ELF-1 (cell line): Measurements from ENCODE around the gene SIDT1.
A peak's percentile ranks its signal among the peaks of the same experiment; 100 is the strongest.

Source experiments
- DNase-seq: peaks from one replicate; pipeline ENCODE4 v3.0.0-alpha.2; 2016; ENCODE audit warnings: low read depth, low spot score

SIDT1 gene

DNA sequence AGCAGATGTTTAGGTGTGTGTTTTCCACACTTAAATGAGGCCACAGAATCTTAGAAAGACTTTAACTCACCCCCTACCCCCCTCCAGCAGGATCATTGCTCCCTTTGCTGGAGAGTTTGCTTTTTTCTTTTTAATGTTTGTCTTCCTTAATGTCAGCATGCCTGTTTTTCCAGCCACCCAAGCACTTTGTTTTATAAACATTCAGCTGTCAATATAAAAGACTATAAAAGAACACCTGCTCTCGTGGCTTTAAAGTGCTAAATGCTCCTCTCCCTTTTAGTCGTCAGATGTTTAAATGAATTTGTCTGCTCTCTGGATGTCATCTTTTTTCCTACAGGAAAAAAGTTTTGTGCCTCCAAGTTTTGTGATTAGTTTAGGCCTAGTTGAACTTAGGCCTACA is 61.7 kb downstream of the SIDT1 start:
- DNase-seq: no peak

DNA sequence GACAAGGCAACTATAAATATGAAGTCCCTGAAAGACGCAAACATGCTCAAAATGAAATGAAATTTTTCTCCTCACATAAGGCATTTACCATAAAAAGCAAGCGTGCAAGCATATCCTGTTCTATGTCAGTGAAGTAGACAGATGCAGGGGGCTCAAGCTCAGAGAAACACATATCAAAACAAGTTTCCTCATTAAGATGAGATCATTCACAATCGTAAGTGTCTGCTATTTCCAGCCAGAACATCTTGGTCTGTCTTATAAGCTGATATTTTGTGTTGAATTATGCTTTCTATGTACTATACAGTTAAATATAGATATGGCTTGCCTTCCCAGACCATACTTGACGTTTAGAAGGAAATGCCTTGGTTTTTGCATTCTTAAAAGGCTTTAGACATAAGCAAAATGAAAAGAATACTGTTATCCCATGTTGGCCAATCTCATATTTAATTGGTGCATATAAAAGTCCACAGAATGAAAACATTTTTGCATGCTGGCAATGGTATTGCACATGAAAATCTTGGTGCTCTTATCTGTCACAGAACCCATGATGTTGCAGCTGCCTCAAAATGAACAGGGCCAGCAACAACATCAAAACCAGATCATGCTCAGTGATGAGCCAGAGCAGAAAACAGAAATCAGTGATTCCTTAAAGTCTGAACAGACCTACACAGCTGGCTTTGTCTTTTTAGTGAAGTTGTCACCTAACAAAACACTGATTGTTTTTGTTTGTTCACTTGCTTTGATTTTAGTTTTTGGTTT is 65.4 kb downstream of the SIDT1 start:
- DNase-seq: no peak

DNA sequence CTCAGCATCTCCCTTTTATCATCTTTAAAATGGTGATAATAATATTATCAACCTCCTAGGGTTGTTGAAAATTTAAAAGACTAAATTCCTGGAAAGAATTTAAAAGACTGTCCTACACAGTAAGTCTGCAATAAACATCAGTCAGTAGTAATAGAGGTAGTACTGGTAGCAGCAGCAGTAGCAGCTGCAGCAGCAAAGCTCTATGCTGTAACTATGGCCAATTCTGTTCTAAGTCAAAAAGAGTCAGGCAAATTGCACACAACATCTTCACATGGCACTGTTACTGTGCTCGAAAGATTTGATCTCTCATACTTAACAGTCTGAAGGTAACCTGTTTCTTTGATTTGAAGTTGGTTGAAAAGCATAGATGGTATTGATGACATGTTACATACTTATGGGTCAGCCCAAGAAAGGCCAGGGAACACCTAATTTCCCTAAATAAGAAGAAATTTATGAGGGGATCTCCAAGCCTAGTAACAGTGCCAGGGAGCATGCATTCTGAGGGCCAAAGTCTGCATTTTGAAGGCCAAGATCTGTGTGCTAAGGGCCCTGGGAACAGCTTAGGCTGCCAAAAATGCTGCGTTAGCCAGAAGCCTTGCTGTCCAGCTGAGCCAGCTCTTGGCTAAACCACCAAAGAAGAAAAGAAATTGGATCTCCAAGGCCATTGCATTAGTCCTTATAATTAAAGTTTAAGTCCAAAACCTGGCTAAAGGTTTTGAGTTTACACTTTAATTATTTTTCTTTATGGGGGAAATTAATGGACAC is 68.2 kb downstream of the SIDT1 start:
- no peak for DNase-seq

DNA sequence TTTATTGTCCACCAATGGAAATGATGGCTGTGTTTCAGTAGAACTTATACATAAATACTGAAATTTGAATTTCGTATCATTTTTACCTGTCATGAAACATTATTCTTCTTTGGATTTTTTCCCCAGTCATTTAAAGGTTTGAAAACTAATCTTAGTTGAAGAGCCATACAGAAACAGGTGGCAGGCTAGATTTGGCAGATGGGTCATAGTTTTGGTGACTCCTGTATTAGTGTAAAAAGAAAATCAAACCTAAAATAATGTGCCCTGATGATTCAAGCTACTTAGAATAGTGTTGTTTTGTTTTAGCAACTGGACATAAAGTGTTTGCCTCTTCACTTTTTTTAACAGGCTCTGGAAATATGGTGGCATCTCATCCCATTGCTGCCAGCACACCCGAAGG is 68.9 kb downstream of the SIDT1 start:
- no peak for DNase-seq

DNA sequence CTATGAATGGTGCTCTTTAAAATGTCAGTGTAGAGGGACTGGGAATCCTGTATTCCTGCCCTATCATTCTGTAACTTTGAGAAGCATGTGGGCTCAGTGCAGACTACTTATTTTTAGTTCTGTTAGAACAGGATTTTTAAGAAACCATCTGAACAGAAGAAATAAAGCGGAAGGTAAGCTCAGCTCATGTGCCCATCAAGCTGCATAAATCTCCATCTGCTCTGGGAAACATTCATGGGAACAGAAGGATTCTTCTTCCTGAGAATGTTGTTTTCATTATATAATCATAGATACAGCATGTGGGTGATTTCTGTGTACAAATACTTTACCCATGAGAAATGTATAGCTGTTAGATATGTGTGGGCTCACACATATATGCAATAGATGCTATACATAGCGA is 69.9 kb downstream of the SIDT1 start:
- no peak for DNase-seq

DNA sequence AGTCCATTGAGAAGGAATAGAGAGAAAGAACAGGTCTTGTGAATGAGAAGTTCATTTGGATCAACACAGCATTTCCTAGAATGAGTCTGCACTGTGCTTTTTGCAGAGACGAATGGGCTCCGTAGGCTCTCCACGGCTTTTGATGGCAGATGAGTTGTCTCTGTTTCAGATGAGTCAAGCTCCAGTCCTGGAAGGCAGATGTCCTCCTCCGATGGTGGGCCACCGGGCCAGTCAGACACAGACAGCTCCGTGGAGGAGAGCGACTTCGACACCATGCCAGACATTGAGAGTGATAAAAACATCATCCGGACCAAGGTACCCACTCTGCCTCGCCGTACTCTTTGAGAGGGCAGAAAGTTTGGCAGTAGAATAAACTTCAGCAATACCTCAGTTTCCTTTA is 70.5 kb downstream of the SIDT1 start:
- DNase-seq: no peak

DNA sequence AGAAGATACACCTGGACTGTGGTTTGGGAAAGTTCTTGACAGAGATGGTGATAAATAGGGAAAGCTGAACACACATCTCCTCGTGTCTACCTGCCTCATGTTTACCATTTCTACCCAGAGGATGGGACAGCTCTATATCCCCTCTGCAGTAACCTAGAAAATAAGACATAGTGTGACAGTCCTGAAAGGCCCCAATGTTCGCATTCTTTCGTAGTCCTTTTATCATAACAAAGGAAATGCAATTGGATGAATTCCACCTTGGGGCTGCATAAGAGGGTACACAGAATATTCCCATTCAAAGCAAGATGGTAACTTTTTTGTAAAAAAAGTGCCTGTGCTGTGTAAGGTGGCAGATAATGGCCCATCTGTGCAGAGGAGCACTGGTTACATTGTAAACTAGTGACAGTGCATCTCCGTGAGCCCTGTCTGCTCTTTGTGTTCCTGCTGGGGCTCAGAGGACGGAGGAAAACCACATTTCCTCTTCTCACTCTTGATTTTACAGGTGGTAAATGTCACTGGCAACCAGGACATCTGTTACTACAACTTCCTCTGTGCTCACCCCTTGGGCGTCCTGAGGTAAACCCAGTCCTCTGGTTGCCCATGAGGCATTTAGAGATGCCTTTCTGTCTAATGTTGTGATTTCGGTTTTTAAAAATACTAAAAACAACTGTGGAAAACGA is 74.3 kb downstream of the SIDT1 start:
- peak; percentile 8 for DNase-seq

DNA sequence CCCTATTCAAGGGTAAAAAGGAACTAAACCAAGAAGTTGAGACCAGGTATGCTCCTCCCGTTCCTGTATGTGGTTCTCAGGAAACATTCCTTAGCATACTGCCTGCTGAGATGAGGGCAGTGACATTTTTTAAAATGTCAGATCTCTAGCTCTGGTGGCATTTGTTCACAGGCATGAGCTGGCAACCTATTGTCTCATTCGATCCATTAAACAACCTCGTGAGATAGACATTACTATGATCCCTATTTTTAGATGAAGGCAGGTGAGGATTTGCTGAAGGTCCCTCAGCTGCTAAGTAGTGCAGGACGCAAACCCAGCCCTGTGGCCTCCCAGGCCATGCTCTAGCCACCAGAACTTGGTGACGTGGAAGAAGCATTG is 74.9 kb downstream of the SIDT1 start:
- DNase-seq: no peak

DNA sequence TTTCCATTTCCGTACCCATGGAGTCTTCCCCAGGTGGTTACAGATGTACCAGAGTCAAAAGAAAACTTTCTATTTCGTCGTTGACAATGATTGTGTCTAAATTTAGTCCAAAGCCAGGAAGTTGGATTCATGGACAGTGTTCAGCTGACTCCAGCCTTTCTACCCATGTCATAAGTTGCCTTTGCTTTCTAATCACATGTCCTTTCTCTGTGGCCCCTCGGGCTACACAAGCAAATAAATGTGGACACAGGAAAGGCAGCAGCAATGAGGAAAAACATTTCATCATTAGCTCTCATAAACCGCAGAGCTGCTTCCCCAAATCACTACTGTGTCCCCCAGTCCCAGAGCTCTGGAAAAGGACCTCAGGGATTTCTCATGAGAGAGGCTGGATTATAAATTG is 82.0 kb downstream of the SIDT1 start:
- no peak for DNase-seq

DNA sequence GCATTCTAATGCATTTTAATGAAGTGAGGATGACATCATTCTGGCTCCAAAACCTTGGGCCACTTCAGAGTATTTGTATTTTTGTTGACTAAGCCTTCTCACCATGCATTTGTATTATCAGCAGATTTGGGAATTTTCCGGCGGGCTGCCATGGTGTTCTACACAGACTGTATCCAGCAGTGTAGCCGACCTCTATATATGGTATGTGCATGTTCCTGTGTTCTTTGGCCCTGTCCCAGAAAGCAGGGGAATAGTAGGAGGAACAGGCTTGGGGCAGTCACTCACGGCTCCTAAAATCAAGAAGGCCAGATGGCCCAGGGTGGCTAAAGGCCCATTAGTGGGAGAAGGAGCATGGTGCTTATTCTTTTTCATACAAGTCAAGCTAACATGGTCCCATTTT is 83.6 kb downstream of the SIDT1 start:
- DNase-seq: no peak

DNA sequence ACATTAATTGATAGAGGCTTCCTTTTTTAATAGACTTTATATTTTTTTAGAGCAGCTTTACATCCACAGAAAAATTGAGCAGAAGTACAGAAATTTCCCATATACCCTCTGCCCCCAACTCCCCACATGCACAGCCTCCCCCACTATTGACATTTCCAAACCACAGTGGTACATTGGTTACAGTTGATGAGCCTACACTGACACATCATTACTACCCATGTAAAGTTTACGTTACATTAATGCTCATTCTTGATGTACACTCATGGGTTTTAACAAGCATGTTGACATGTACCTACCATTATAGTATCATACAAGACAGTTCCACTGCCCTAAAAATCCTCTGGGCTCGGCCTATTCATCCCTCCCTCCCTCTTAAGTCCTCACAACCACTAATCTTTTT is 85.4 kb downstream of the SIDT1 start:
- DNase-seq: no peak

DNA sequence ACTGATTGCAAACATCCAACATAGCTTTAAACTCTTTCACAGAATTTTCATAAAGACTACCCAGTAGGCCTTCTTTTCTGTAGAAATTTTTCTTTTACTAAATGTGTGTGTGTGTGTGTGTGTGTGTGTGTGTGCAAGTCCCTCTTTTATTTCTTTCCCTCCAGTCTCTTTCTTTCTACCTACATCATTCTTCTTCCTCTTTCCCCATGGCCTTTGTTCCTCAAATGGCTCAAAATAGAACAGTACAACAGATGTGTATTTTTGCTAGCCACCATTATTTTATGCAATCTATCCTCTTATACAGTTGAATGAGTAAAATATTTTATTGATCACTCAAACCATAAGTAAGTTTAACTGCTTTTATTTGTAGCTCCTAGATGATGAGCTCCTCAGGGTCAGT is 87.7 kb downstream of the SIDT1 start:
- DNase-seq: no peak

DNA sequence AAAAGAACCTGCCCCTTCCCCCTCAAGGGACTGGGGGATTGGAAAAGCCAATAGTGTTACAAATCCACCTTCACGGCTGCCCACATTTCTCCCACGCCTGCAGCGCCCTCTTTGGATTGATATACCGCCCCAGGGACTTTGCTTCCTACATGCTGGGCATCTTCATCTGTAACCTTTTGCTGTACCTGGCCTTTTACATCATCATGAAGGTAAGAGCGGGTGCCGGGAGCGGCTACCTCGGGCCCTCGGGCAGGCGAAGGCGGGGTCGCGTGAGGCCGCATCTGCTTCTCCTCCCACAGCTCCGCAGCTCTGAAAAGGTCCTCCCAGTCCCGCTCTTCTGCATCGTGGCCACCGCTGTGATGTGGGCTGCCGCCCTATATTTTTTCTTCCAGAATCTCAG is 91.0 kb downstream of the SIDT1 start:
- peak; percentile 64 for DNase-seq

DNA sequence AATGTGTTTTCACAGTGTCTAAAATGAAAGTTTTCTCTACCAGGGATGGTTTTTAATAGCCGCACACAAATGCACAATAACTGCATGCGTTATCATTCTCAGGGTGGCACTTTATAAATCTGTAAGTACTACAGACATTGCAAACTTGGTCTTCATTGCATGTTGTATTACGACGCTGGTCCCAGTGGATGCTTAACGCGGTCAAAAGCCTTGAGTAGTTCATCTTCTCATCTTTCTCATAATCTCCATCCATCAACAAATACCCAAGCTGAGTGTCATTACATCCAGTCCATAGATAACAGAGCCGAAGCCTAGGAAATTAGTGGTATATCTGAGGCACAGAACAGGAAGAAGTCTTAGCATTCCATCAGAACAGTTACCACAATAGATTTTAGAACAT is 91.5 kb downstream of the SIDT1 start:
- DNase-seq: no peak

DNA sequence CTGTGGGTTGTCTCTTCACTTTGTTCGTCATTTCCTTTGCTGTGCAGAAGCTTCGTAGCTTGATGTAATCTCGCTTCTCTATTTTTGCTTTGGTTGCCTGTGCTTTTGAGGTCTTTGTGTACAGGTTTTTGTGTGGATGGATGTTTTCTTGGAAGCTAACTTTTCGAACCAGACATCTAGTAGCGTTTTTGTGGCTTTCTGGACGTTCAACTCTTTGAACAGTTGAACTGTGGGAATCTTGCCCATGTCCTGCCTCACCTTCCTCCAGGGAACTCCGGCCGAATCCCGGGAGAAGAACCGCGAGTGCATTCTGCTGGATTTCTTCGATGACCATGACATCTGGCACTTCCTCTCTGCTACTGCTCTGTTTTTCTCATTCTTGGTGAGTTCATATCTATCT is 93.5 kb downstream of the SIDT1 start:
- DNase-seq: no peak

DNA sequence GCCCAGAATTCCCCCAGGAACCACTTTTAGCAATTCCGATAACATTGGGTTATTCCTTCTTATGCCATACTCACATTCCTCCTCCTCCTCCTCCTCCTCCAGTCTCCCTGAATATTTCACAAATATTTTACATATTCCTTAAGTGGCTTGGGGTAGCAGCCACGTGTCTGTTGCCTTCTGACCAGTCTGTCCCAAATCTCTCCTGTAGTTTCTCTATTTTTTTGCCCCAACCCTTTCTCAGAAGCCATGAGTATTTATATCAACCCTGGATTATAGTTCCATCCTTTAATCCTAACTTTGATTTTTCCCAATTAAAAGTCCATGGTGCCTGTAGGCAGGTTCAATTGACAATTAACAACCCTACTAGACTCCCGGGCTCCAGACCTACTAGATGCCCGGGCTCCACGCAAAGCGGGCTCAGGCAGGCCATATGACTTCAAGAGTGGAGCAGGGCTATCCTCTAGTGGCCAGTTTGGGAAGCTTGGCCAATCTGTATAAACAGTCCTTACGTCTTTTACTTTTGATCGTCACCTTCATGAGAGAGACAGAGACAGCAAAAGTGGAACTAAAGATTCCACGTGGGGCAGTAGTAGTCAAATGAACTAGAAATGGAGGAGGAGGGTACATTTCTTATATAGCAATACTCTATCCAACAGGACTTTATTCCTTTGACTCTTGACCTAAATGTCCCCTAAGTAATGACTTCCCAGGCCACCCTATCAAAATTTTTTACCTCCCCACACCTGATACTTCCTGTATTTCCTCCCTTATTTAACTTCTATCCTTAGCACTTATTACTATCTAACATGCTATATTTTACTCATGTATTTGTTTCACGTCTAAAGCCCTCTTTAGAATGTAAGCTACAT is 94.4 kb downstream of the SIDT1 start:
- peak; percentile 72 for DNase-seq

DNA sequence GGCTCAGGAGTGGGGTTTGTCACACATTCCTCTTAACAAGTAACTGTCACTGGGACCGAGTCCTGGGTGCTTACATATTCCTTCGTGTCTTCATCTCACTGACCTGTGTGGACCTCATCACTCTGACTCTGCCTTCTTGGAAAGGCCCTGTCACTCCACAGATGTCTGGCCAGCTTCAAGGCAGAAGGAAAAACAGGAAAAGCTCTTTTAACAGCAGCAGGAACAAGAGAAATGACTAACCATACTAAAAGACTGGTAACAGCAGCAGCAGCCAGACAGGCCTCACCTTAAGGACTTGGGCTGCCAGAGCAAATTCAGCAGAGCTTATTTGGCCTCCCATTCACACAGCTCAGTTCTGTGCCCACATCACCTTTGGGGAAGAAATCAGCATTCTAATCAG is 96.0 kb downstream of the SIDT1 start:
- no peak for DNase-seq

DNA sequence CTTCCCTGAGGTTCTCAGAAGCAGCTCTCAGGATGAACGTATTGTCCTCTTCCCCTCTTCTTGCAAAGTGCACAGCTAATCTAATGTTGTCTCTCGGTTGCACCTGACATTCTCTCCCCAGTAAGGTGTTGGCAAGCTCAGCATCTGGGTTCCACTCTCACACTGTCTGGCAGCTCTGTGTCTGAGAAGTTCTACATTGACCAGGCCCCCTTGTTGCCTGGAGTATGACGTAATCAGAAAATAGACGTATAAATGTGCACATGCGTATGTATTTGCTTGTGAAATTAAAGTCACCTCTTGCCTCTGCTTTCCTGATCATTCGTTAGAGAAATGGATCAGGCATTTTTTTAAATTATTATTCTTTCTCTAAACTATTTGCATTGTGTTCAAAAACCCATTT is 96.4 kb downstream of the SIDT1 start:
- no peak for DNase-seq

DNA sequence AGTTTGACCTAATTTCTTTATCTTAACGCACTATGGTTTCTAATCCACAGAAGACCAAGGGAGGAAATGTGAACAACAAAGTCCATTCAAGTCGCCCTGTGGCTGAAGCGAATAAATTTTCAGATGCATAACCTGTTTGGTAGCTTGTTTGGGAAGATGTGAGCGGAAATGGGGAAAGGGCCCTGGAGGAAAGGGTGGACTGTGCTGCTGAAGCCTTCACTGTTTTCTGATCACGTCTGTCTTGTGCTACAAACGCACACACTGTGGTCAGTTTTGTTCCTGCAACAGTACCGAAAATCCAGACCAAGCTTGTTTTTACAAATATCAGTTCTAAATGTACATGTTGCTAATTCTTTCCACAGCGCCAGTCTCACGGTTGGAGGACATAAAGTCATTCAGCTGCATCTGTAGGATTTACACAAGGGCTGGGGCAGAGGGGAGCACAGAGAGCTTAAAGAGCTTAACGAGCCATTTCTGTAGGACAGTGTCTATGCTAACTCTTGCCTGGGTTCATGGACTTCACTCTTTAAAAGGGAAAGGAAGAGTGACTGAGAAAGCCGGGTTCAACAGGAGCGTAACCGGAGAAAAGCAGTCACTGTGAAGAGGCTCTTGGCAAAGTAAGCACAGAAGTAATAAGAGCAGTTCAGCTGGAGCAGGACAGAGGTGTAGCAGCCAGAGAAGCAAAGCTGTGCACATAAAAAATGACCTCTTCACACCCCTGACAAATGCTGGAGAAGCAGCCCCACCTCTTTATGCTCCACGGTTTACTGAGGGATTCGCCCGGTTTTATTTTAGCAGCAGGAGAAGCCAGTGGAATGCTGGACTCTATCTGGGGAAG is 97.4 kb downstream of the SIDT1 start:
- DNase-seq: peak; percentile 9

DNA sequence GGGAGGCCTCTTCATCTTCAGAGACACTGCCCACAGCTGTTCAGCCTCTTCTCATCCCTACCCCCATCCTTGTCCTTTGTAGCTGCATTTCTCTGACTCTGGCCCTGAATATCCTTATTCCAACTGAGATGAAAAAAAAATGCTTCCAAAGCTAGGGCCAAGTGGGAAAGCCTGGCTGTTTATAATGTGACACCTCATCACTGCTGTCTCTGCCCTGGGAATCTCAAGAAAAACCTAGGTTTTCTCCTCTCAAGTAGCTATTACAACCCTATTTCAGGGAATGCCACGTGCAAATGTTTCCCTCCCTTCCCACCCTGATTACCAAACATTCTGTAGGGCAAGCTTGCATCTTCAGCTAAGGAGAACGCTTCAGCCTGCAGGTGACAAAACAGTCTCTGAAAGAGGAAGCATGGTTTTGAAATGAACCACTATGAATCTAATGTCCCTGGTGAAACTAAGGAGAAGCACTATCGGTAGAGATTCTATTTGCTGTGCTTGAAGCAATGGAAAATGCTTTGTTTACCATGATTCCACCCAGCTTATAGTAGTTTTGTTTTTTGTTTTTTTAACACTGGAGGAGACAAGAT is 98.7 kb downstream of the SIDT1 start:
- no peak for DNase-seq

DNA sequence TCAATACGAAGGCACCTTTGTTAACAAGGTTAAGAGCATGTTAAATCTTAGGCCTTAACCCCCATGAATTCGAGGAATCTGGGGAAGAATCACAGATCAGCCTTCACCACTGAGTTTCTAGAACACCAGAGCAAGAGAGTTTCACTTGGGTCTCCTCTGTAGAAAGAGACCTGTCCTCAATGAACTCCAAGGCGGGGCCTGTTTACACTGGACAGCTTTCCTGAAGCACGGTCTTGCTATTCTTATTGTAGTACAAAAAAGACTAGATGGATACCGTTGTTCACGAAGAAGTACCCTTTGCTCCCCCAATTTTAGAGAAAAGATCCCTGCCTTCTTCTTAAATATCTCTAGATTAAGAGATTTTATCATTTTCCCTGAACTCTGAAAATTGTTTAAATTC is 99.2 kb downstream of the SIDT1 start:
- DNase-seq: no peak
